Thyroid gland (tissue), 4 donors: Measurements from ENCODE around the gene ANKRD13D. TPM values are rescaled to one million over a fixed set of nuclear protein-coding genes. Genes with fewer than 3 reads are reported as not detected.
A peak's percentile ranks its signal among the peaks of the same experiment; 100 is the strongest.

Experiments
- DNase-seq, 2 donors: peaks; one replicate each; pipeline ENCODE4 v3.0.0-alpha.2; 2019
- H3K27ac ChIP-seq, 3 donors: fragments of 200-600 bp; sonication (generic); 1 replicate in 2 of 3; 2 replicates in 1 of 3; pipeline ENCODE4 v1.5.1; 2016 to 2019; ENCODE audit warnings: mild to moderate bottlenecking in 1 of 3, moderate library complexity in 1 of 3
- H3K27me3 ChIP-seq: fragments of 200-600 bp; sonication (generic); one replicate; pipeline ENCODE4 v1.5.1; 2019
- H3K36me3 ChIP-seq, 2 donors: fragments of 200-600 bp; sonication (generic); one replicate each; pipeline ENCODE4 v1.5.1; 2016 to 2019
- H3K4me1 ChIP-seq, 2 donors: fragments of 200-600 bp; sonication (generic); one replicate each; pipeline ENCODE4 v1.5.1; 2017 to 2019
- H3K4me3 ChIP-seq, 3 donors: fragments of 200-600 bp; sonication (generic); replicated peaks in 1 of 3; 1 replicate in 2 of 3; 2 replicates in 1 of 3; pipeline ENCODE4 v1.5.1; 2016; ENCODE audit warnings: mild to moderate bottlenecking in 1 of 3
- H3K9me3 ChIP-seq: fragments of 200-600 bp; sonication (generic); one replicate; pipeline ENCODE4 v1.5.1; 2017
- POLR2A ChIP-seq, 2 donors: fragments of 450-650 bp; IDR thresholded peaks; one replicate each; pipeline ENCODE4 v1.6.1; 2017; ENCODE audit warnings: antibody characterized with exemption in 2 of 2, mild to moderate bottlenecking in 2 of 2, moderate library complexity in 1 of 2
- WGBS, 2 donors: methylation state at CpG; one replicate each; pipeline ENCODE4 v1.1.5; 2017; 5-methylcytosine and 5-hydroxymethylcytosine counted together
- intact Hi-C: fragments of 100-400 bp; cut with DNase I; formaldehyde crosslinking; loops from one replicate; pipeline ENCODE4 v1.15.1; 2023
- total RNA-seq, 4 donors: library from RNA; depleted of rRNA; stranded (reverse); fragments of >200 nt; gene quantifications; one replicate each; pipeline ENCODE4 v1.2.3, GENCODE V29; 2016
- TF ChIP-seq, protein P1 (sequence below), 6 experiments: fragments of 200-600 bp in 3 of 6; fragments of 450-650 bp in 3 of 6; sonication (generic) in 3 of 6; IDR thresholded peaks; one replicate each; pipeline ENCODE4 v1.5.1; 2016 to 2019; ENCODE audit warnings: antibody characterized with exemption in 6 of 6, mild to moderate bottlenecking in 2 of 6, inconsistent platforms in 1 of 6, moderate library complexity in 1 of 6

ANKRD13D gene
- total RNA-seq, 4 donors from 2014 or later = 27.9 to 36.8 (median 31.5) TPM

DNA sequence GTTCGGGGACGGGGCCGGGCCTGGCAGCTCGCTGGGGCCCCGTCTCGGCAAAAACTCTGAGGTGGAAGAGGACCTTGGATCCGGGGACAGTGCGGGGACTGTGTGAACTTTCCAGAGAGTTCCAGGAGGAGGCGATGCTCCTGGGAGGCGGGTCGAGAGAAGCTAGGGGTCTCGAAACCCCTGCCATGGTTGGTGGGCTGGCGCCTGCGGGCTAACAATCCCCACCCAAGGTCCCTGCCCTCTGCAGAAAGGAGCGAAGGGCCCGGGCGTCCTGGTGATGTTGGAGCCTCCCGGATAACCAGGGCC is 27.5 kb upstream of the ANKRD13D start:
- TF ChIP-seq, protein P1, sequence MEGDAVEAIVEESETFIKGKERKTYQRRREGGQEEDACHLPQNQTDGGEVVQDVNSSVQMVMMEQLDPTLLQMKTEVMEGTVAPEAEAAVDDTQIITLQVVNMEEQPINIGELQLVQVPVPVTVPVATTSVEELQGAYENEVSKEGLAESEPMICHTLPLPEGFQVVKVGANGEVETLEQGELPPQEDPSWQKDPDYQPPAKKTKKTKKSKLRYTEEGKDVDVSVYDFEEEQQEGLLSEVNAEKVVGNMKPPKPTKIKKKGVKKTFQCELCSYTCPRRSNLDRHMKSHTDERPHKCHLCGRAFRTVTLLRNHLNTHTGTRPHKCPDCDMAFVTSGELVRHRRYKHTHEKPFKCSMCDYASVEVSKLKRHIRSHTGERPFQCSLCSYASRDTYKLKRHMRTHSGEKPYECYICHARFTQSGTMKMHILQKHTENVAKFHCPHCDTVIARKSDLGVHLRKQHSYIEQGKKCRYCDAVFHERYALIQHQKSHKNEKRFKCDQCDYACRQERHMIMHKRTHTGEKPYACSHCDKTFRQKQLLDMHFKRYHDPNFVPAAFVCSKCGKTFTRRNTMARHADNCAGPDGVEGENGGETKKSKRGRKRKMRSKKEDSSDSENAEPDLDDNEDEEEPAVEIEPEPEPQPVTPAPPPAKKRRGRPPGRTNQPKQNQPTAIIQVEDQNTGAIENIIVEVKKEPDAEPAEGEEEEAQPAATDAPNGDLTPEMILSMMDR (IDR thresholded peaks at IDR 0.05) = no peak
- TF ChIP-seq POLR2A (IDR thresholded peaks at IDR 0.05) = no peak
- Histone ChIP-seq H3K36me3 (peaks cover 2 to 8% of the 10 kb centered on the region in 2 donors), H3K4me3 (peak overlapping the region in 1 of 3 donors; percentile 22), H3K27ac (peak overlapping the region in 1 of 3 donors; percentile 51), H3K9me3 (no peaks in the 10 kb centered on the region), H3K27me3 (no peaks in the 10 kb centered on the region), H3K4me1 (peaks cover 10 to 28% of the 10 kb centered on the region in 2 donors)
- DNase-seq = no peak
- WGBS, 2 donors = 11 to 19% methylated on average over 12 to 18 of the region's 18 CpGs
- intact Hi-C loops = no loop called here

DNA sequence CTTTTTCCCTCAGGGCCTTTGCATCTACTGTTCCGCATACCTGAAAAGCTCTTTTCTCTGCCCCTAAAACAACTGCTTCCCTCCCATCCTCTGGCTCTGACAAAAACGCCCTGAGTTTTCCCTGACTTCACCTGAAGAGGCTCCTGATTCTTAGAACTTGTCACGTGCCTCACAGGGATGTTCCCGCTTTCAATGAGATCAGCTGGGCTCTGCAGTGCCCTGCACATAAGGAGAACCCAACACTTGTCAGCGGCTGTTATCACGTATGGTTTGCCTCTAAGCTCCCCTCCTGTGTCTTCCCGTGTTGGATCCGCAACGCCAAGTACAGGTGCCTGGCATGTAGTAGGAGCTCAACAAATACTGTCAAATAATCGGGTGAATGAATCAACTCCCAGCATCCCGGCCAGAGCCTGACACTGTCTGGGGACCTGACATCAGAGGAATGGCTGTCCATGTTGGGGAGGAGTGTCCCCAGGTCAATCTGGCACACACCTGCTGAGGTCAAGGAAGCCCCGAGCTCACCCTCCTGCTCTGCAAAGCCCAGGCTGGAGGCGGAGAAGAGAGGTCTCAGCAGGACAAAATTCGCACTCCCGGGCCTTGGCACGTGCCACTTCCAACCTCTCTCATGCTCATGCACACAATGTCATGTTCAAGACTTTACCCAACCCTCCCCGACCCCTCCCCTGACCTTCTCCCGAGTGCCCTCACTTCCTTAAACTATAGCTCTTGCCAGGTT is 27.0 kb upstream of the ANKRD13D start:
- intact Hi-C loops = no loop called here
- peaks cover 0 to 2% of the 10 kb centered on the region in 2 donors for H3K36me3 ChIP-seq
- no peaks in the 10 kb centered on the region for H3K27me3 ChIP-seq
- H3K4me3 ChIP-seq = peak overlapping the region in 1 of 3 donors; percentile 22
- peaks cover 10 to 28% of the 10 kb centered on the region in 2 donors for H3K4me1 ChIP-seq
- WGBS, 2 donors = 45 to 53% methylated on average over 16 to 18 of the region's 18 CpGs
- no peak for TF ChIP-seq POLR2A (IDR thresholded peaks at IDR 0.05)
- TF ChIP-seq, protein P1 (IDR thresholded peaks at IDR 0.05) = no peak
- DNase-seq = no peak
- peak overlapping the region in 1 of 3 donors; percentile 17 for H3K27ac ChIP-seq
- no peaks in the 10 kb centered on the region for H3K9me3 ChIP-seq

DNA sequence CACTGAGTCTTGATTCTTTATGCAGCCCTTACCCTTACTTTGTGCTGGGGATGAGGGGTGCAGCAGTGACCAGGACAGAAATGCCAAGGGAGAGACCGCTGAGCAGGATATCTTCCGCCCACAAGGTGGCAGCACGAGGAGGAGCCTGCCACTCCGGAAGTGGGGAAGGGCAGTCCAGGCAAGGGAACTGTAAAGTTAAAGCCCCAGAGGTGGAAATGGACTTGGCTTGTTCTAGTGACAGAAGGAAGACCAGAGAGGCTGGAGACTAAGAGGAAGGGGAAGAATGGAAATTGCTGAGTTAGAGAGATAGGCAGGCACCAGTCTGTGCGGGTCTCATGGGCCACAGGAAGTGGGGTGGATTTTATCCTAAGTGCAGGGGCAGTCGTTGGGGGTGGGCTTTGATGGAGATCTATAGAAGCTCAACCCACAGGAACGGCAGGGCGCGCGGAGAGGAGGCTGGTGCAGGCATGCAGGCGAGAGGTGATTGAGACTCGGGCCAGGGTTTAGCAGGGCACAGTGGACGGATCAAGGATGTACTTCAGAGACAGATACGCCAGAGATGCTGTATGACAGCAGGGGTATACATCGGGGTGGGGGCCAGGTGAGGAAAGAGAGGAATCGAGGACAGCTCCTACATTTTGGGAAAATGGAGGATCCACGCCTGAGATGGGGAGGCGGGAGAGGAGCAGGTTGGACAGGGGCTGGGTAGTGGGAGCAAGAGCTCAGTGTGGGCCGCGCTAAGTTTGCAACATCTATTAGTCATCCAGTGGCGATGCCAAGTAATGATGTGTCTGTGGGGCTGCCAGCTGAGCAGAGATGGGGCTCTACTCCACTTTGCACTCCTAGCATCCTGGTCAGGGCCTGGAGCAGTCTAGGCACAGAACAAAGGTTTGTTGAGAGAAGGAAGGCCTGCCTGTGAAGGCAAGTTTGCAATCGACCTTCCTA is 26.1 kb upstream of the ANKRD13D start:
- no peak for TF ChIP-seq POLR2A (IDR thresholded peaks at IDR 0.05)
- TF ChIP-seq, protein P1 (IDR thresholded peaks at IDR 0.05) = peak; percentile 49 to 82 (median 75)
- intact Hi-C loops = no loop called here
- H3K27ac ChIP-seq = peak overlapping the region in 2 of 3 donors; percentile 17 to 52
- no peaks in the 10 kb centered on the region for H3K9me3 ChIP-seq
- no peaks in the 10 kb centered on the region for H3K27me3 ChIP-seq
- no peaks in the 10 kb centered on the region for H3K36me3 ChIP-seq
- H3K4me3 ChIP-seq = no peak overlapping the region
- peaks cover 16 to 36% of the 10 kb centered on the region in 2 donors for H3K4me1 ChIP-seq
- 51 to 52% methylated on average over 22 of the region's 22 CpGs for WGBS, 2 donors
- DNase-seq = peak; percentile 82 to 85

DNA sequence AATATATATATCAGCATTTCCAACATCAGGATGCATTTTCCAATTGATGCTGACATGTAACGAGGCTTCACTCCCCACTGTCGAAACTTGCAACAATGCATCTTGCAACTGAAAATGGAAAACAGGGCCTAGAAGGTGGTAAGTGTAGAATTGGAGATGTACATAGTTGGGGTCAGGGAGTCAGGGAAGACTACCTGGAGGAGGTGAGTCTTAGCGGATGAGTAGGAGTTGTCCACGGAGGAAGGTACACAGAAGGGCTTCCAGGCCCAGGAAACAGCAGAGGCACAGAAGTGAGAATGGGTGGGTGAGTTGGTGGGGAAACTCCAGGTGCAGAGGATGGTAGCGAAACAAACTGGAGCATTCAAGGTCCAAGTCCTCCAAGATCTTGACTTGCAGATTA is 24.8 kb upstream of the ANKRD13D start:
- TF ChIP-seq, protein P1 (IDR thresholded peaks at IDR 0.05) = no peak
- TF ChIP-seq POLR2A (IDR thresholded peaks at IDR 0.05) = no peak
- Histone ChIP-seq H3K9me3 (no peaks in the 10 kb centered on the region), H3K36me3 (peaks cover 0 to 4% of the 10 kb centered on the region in 2 donors), H3K27ac (no peak overlapping the region), H3K4me1 (peaks cover 19 to 48% of the 10 kb centered on the region in 2 donors), H3K4me3 (no peak overlapping the region), H3K27me3 (no peaks in the 10 kb centered on the region)
- intact Hi-C loops = no loop called here
- 95 to 97% methylated on average over 5 of the region's 5 CpGs for WGBS, 2 donors
- no peak for DNase-seq
